Transverse colon (tissue), 4 donors: Measurements from ENCODE around the gene RNF141. TPM values are rescaled to one million over a fixed set of nuclear protein-coding genes. Genes with fewer than 3 reads are reported as not detected.

Source experiments
- DNase-seq: peaks from one replicate; pipeline ENCODE4 v3.0.0-alpha.2; 2019
- H3K27ac ChIP-seq, 4 donors: fragments of 200-600 bp; sonication (generic); 2 replicates each; pipeline ENCODE4 v1.5.1; 2016 to 2018; ENCODE audit warnings: inconsistent platforms in 4 of 4
- H3K27me3 ChIP-seq: fragments of 200-600 bp; sonication (generic); 2 replicates; pipeline ENCODE4 v1.5.1; 2017; ENCODE audit warnings: inconsistent platforms
- H3K36me3 ChIP-seq, 4 donors: fragments of 200-600 bp; sonication (generic); 2 replicates each; pipeline ENCODE4 v1.5.1; 2017 to 2019; ENCODE audit warnings: inconsistent platforms in 4 of 4
- H3K4me1 ChIP-seq, 4 donors: fragments of 200-600 bp; sonication (generic); 2 replicates each; pipeline ENCODE4 v1.5.1; 2017 to 2020; ENCODE audit warnings: inconsistent platforms in 4 of 4
- H3K4me3 ChIP-seq, 4 donors: fragments of 200-600 bp; sonication (generic); 1 replicate in 1 of 4; 2 replicates in 3 of 4; pipeline versions ENCODE4 v1.5.1 to v1.6.1; 2017 to 2019; ENCODE audit warnings: inconsistent platforms in 4 of 4
- H3K9me3 ChIP-seq, 2 donors: fragments of 200-600 bp; sonication (generic); 2 replicates each; pipeline ENCODE4 v1.5.1; 2017 to 2019; ENCODE audit warnings: inconsistent platforms in 2 of 2
- CTCF ChIP-seq, 5 experiments: fragments of 200-600 bp in 3 of 5; fragments of 450-650 bp in 2 of 5; sonication (generic) in 3 of 5; IDR thresholded peaks; 1 replicate in 2 of 5; 2 replicates in 3 of 5; pipeline ENCODE4 v1.5.1; 2016 to 2017; ENCODE audit warnings: antibody characterized with exemption in 5 of 5, inconsistent platforms in 3 of 5, mild to moderate bottlenecking in 2 of 5, moderate library complexity in 1 of 5
- EP300 ChIP-seq: sonication (generic); formaldehyde crosslinking; IDR thresholded peaks from one replicate; pipeline ENCODE4 v1.6.1; 2017; ENCODE audit warnings: antibody characterized with exemption, low read depth
- POLR2A ChIP-seq: fragments of 450-650 bp; IDR thresholded peaks from one replicate; pipeline ENCODE4 v1.6.1; 2016; ENCODE audit warnings: antibody characterized with exemption, mild to moderate bottlenecking, moderate library complexity
- POLR2AphosphoS5 ChIP-seq, 3 donors: sonication (generic); formaldehyde crosslinking; IDR thresholded peaks; one replicate each; pipeline ENCODE4 v1.6.1; 2016; ENCODE audit warnings: antibody characterized with exemption in 3 of 3
- WGBS, 2 donors: methylation state at CpG; one replicate each; pipeline ENCODE4 v1.1.5; 2018; ENCODE audit warnings: low coverage in 1 of 2; 5-methylcytosine and 5-hydroxymethylcytosine counted together
- in situ Hi-C, 4 donors: fragments of 200-750 bp; cut with MboI; loops; one replicate each; pipeline versions ENCODE4 v1.15.0 to v1.15.1; 2017; ENCODE audit warnings: low sequenced_read_pairs in 3 of 4, low pct_ligation_motif_present in 1 of 4, low pct_unique_long_range_greater_than_20kb in 1 of 4
- intact Hi-C: fragments of 100-400 bp; cut with DNase I; formaldehyde crosslinking; loops from one replicate; pipeline ENCODE4 v1.15.1; 2023; ENCODE audit warnings: low total_unique reads
- total RNA-seq, 4 donors: library from RNA; depleted of rRNA; stranded (reverse); fragments of >200 nt; gene quantifications; one replicate each; pipeline ENCODE4 v1.1.0, GENCODE V29; 2016

Gene RNF141
- total RNA-seq, 4 donors from 2014 or later: 13.1 to 31.4 (median 22.3) TPM

GRCh38 chr11:10539339-10539738, 1.6 kb downstream of the RNF141 start:
- no peak overlapping the region for H3K27ac ChIP-seq
- in situ Hi-C loops: loop anchor here in 1 of 4 donors (25.0 kb wide), 1 partner anchor 198 kb away; no protein-coding TSS in a partner anchor
- H3K4me3 ChIP-seq: no peak overlapping the region
- H3K27me3 ChIP-seq: no peaks in the 10 kb centered on the region
- H3K9me3 ChIP-seq: no peaks in the 10 kb centered on the region
- TF ChIP-seq POLR2AphosphoS5 (IDR thresholded peaks at IDR 0.05): no peak
- no peak for TF ChIP-seq POLR2A
- TF ChIP-seq EP300: no peak
- no peak for TF ChIP-seq CTCF (IDR thresholded peaks at IDR 0.05)
- H3K36me3 ChIP-seq: no peaks in the 10 kb centered on the region
- DNase-seq: no peak
- intact Hi-C loops: no loop called here
- peaks cover 6 to 18% (median 9%) of the 10 kb centered on the region in 4 donors for H3K4me1 ChIP-seq

DNA sequence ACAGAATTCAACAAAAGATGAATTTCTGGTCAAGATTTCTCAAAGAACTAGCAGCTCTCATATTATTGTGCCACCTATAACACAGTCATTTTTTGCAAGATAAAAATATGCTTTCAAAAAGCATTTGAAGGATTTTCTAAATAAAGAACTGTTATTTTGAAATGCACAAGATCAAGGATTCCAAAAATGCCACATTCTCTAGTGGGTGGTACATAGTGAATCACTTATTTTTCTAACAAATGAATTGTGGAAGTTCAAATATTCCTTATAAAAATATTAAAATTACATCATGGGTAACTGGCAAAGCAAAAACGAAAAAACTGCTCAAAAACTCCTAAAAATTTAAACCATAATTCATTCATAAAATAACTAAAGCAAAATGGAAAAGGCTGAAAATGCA, 2.1 kb downstream of the RNF141 start:
- Histone ChIP-seq H3K27ac (no peak overlapping the region), H3K4me1 (peaks cover 6 to 18% (median 9%) of the 10 kb centered on the region in 4 donors), H3K9me3 (no peaks in the 10 kb centered on the region), H3K27me3 (no peaks in the 10 kb centered on the region), H3K36me3 (no peaks in the 10 kb centered on the region), H3K4me3 (no peak overlapping the region)
- no peak for DNase-seq
- 75 to 80% methylated on average over 1 of the region's 1 CpG for WGBS, 2 donors
- in situ Hi-C loops: loop anchor here in 1 of 4 donors (25.0 kb wide), 1 partner anchor 198 kb away; no protein-coding TSS in a partner anchor
- TF ChIP-seq EP300: no peak
- no peak for TF ChIP-seq CTCF (IDR thresholded peaks at IDR 0.05)
- intact Hi-C loops: no loop called here

DNA sequence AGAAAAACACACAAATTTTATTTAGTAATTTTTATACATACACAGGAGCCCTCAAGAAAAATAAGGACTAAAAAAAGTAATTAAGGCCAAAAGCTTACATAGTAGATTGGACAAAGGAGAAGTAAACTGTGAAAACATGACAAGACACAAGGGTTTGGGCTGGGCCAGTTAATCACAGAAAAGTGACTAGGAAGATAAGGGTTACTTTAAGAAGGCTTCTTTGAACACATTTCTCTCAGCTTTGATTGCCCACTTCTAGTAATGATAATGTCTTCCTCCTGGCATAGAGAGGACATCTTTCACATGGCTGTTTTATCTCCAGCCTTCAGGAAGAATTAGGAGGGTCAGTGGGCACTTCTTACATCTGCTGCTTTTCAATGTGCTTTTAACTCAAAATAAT, 3.4 kb downstream of the RNF141 start:
- no peak overlapping the region for H3K4me3 ChIP-seq
- H3K27ac ChIP-seq: no peak overlapping the region
- intact Hi-C loops (no loop called here), in situ Hi-C loops (loop anchor here in 1 of 4 donors (25.0 kb wide), 1 partner anchor 200 kb away; no protein-coding TSS in a partner anchor)
- no peaks in the 10 kb centered on the region for H3K9me3 ChIP-seq
- H3K36me3 ChIP-seq: peaks cover 0 to 8% (median 3%) of the 10 kb centered on the region in 4 donors
- H3K27me3 ChIP-seq: no peaks in the 10 kb centered on the region
- no peak for DNase-seq
- peaks cover 6 to 18% (median 9%) of the 10 kb centered on the region in 4 donors for H3K4me1 ChIP-seq
- TF ChIP-seq POLR2A (no peak), EP300 (no peak), CTCF (IDR thresholded peaks at IDR 0.05) (no peak), POLR2AphosphoS5 (IDR thresholded peaks at IDR 0.05) (no peak)

GRCh38 chr11:10534316-10534715, 6.7 kb downstream of the RNF141 start:
- H3K4me3 ChIP-seq: no peak overlapping the region
- peaks cover 0 to 4% (median 0%) of the 10 kb centered on the region in 4 donors for H3K4me1 ChIP-seq
- H3K36me3 ChIP-seq: peaks cover 0 to 21% (median 6%) of the 10 kb centered on the region in 4 donors
- intact Hi-C loops (no loop called here), in situ Hi-C loops (loop anchor here in 1 of 4 donors (25.0 kb wide), 1 partner anchor 203 kb away; no protein-coding TSS in a partner anchor)
- DNase-seq: no peak
- H3K27ac ChIP-seq: no peak overlapping the region
- H3K27me3 ChIP-seq: no peaks in the 10 kb centered on the region
- WGBS, 2 donors: 77 to 78% methylated on average over 2 of the region's 2 CpGs
- TF ChIP-seq EP300 (no peak), CTCF (IDR thresholded peaks at IDR 0.05) (no peak), POLR2A (no peak), POLR2AphosphoS5 (IDR thresholded peaks at IDR 0.05) (no peak)
- H3K9me3 ChIP-seq: no peaks in the 10 kb centered on the region
